Spleen (tissue), 7 donors: ENCODE measurements around the gene PRICKLE1.

ENCODE experiments used
- POLR2A ChIP-seq, 3 donors: fragments of 450-650 bp; IDR thresholded peaks; one replicate each; pipeline ENCODE4 v1.5.1; 2017; ENCODE audit warnings: antibody characterized with exemption in 3 of 3, mild to moderate bottlenecking in 1 of 3
- POLR2AphosphoS5 ChIP-seq, 3 donors: sonication (generic); formaldehyde crosslinking; IDR thresholded peaks; one replicate each; pipeline ENCODE4 v1.5.1; 2017; ENCODE audit warnings: antibody characterized with exemption in 3 of 3
- TF ChIP-seq, protein P1 (sequence below), 11 experiments: fragments of 200-600 bp in 7 of 11; fragments of 450-650 bp in 4 of 11; sonication (generic) in 4 of 11; IDR thresholded peaks in 8 of 11; conservative IDR thresholded peaks in 3 of 11; 1 replicate in 7 of 11; 2 replicates in 4 of 11; pipeline versions ENCODE4 v1.4.0 to v1.8.0; 2016 to 2021; ENCODE audit warnings: antibody characterized with exemption in 11 of 11, inconsistent platforms in 4 of 11, mild to moderate bottlenecking in 1 of 11
- donor health status: DM: no; HTN: no; CAD: no; lungs with moderate emphysema.
- donor health status: DM: no; HTN: no; CAD: no.
- donor health status: DM: no; HTN: no; CAD: no.

GRCh38 chr12:42636993-42637392, 47.4 kb upstream of the PRICKLE1 start:
- TF ChIP-seq, protein P1, sequence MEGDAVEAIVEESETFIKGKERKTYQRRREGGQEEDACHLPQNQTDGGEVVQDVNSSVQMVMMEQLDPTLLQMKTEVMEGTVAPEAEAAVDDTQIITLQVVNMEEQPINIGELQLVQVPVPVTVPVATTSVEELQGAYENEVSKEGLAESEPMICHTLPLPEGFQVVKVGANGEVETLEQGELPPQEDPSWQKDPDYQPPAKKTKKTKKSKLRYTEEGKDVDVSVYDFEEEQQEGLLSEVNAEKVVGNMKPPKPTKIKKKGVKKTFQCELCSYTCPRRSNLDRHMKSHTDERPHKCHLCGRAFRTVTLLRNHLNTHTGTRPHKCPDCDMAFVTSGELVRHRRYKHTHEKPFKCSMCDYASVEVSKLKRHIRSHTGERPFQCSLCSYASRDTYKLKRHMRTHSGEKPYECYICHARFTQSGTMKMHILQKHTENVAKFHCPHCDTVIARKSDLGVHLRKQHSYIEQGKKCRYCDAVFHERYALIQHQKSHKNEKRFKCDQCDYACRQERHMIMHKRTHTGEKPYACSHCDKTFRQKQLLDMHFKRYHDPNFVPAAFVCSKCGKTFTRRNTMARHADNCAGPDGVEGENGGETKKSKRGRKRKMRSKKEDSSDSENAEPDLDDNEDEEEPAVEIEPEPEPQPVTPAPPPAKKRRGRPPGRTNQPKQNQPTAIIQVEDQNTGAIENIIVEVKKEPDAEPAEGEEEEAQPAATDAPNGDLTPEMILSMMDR (IDR thresholded peaks at IDR 0.05 in 8 of 11, conservative IDR thresholded peaks at IDR 0.05 in 3 of 11), result no peak
- no peak for TF ChIP-seq POLR2AphosphoS5 (IDR thresholded peaks at IDR 0.05)
- no peak for TF ChIP-seq POLR2A (IDR thresholded peaks at IDR 0.05)
